GM12878 (cell line): Measurements from ENCODE around the gene SLC10A2.

Source experiments
- CBFB ChIP-seq: IDR thresholded peaks from 2 replicates; pipeline ENCODE4 v1.6.1; 2016; ENCODE audit warnings: antibody characterized with exemption, low read depth
- CHD1 ChIP-seq: IDR thresholded peaks from 2 replicates; pipeline ENCODE4 v1.6.1; 2012; ENCODE audit warnings: low read depth, low read length, improper control_type of control experiment
- CTCF ChIP-seq, 3 experiments: IDR thresholded peaks in 2 of 3; conservative IDR thresholded peaks in 1 of 3; 2 replicates each; pipeline ENCODE4 v1.5.1; 2011; ENCODE audit warnings: low read depth in 3 of 3, low read length in 3 of 3, mild to moderate bottlenecking in 3 of 3, control low read depth in 2 of 3, moderate library complexity in 2 of 3, inconsistent platforms in 1 of 3, mixed read lengths in 1 of 3; ENCODE audit not compliant: control insufficient read depth in 2 of 3, insufficient read depth in 1 of 3; ENCODE audit errors: extremely low read depth in 1 of 3
- POLR2A ChIP-seq: IDR thresholded peaks from 2 replicates; pipeline ENCODE4 v1.6.1; 2011; ENCODE audit warnings: low read depth, mild to moderate bottlenecking, low read length
- STAT1 ChIP-seq: fragments of 450-650 bp; conservative IDR thresholded peaks from 2 replicates; pipeline ENCODE4 v1.6.1; 2014; ENCODE audit warnings: antibody characterized with exemption, mild to moderate bottlenecking
- YY1 ChIP-seq: IDR thresholded peaks from 2 replicates; pipeline ENCODE4 v1.6.1; 2011; ENCODE audit warnings: low read depth, mild to moderate bottlenecking, low read length

GRCh38 chr13:103099722-103100293 is 33.6 kb upstream of the SLC10A2 start:
- no peak for TF ChIP-seq YY1
- TF ChIP-seq CBFB = no peak
- no peak for TF ChIP-seq STAT1
- TF ChIP-seq CTCF (IDR thresholded peaks at IDR 0.05 in 2 of 3, conservative IDR thresholded peaks at IDR 0.05 in 1 of 3; ENCODE audit: control insufficient read depth in 2 of 3, extremely low read depth in 1 of 3, insufficient read depth in 1 of 3, low read depth in 3 of 3, low read length in 3 of 3) = no peak
- TF ChIP-seq CHD1 = no peak
- no peak for TF ChIP-seq POLR2A
